ENCODE data around the gene ACTR5.
A peak's percentile ranks its signal among the peaks of the same experiment; 100 is the strongest.

ACTR5 gene

DNA sequence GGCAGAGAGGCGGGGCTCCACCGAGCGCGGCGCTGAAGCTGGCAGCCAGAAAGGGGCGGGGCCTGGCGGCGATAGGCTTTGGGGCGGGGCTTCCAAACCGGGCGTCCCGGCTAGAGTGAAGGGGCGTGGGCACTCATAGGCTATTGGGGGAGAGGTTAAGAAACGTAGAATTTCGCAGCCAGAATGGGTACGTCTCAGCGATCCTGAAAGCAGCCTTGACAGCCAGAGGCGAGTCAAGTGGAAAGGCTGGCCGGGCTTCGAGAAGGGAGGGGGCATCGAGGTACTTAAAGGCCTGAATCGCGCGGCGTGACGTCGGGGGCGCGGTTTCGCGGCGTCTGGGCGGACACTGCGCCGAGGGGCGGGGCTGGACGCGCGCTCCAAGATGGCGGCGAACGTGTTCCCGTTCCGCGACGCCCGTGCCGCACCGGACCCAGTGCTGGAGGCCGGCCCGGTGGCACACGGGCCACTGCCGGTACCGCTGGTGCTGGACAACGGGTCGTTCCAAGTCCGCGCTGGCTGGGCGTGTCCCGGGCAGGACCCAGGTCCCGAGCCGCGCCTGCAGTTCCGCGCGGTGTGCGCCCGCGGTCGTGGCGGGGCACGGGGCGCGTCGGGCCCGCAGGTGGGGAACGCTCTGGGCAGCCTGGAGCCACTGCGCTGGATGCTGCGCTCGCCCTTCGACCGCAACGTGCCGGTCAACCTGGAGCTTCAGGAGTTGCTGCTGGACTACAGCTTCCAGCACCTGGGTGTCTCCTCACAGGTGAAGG, at the start of gene ACTR5:
ACTR5 (plus strand) TSS at position 364 of the 764 bp plus-strand sequence; CDS start at position 383, 19 bp downstream.
- peak; percentile 94 for DNase-seq (ENCODE audit: low spot score)

DNA sequence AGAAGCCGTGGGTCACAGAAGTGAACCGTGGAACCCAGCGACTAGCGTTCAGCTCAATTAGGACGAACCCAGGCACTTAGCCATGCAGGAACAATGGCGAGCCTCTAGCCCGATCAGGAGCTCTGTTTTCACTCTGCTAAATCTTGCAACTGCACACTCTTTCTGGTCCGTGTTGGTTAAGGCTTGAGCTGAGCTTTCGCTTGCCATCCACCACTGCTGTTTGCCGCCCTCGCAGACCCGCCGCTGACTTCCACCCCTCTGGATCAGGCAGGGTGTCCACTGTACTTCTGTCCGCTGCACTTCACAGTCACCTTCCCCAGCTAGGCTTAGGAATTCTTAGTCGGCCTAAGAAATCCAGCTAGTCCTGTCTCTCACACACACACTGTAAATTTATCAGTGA, 49.7 kb upstream of the ACTR5 start:
- no peak for DNase-seq (ENCODE audit: low spot score)

GRCh38 chr20:38700141-38700540, 48.1 kb upstream of the ACTR5 start:
- no peak for DNase-seq (ENCODE audit: low spot score)

DNA sequence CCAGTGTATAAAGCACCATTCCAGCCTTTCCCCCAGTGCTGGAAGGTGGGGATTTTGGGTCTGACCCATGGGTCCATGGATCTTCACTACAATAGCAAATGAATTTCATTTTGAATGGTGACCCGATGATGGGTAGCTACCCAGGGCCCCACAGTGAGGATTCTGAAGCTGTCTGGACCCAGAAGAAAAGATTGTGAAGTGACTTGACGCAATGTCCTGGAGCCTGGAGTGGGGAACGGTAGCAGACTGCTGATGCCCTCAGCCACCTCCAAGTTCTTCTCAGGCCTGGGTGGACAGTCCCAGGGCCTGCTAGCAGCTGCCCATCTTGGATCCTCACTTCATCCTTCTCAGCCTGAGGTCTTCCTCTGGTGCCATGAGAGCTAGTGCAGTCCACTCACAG, 47.3 kb upstream of the ACTR5 start:
- no peak for DNase-seq (ENCODE audit: low spot score)

DNA sequence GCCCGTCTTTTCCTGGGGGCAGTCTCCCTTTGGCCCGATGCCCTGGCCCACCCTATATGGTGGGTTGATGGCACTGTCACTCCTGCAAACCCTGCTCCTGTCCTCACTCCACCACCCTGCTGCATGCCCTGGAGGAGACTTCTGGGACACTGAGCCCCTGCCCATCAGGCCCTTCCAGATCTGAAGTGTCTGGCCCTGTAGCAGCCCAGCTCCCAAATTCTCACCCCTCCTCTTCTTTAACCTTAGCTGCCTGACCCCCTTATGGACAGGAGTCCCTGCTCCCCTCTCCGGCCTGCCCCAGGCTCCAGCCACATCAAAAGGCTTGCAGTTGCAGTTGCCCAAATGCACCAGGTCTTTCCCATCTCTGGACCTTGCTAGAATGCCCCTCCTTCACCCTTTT, 44.7 kb upstream of the ACTR5 start:
- no peak for DNase-seq (ENCODE audit: low spot score)

GRCh38 chr20:38704136-38704535, 44.1 kb upstream of the ACTR5 start:
- DNase-seq (ENCODE audit: low spot score) = no peak

DNA sequence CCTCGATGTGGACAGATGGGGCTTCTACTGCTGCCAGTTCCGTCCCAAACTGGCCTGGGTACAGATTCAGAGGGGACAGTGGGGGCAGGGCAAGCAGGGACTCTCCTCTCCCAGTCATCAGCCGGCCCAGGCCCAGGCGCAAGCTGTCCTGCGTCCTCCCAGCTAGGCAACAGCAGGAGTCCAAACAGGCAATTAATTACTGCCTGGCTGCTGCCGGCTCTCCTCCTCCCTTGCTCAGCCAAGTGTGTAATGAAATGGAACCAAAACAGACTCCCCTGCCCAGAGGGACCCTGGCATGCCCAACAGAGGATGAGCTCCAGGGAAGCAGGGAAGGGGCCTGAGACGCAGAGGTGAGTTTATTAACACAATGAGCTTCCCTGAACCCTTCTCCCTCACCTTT, 41.8 kb upstream of the ACTR5 start:
- no peak for DNase-seq (ENCODE audit: low spot score)

- no peak for DNase-seq (ENCODE audit: low spot score)
Observed at GRCh38 chr20:38714308-38714707, 34.0 kb upstream of the ACTR5 start.

- no peak for DNase-seq (ENCODE audit: low spot score)
Observed at GRCh38 chr20:38715646-38716045, 32.6 kb upstream of the ACTR5 start.

DNA sequence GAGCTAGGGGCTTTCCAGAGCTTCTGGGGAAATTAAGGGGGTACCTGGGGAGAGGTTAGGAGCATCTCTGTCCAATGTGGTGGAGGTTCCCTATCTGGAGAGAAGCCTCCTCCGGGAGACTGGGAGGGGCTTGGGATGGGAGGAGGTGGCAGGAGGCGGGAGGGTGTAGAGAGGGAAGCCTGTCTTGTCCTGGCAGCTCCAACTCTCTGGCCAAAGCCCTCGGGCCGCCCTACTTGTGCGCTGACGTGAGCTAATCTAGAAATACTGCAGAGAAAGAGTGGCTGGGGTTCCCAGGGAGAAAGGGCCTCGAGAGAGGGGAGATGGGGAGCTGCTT, 25.6 kb upstream of the ACTR5 start:
- DNase-seq (ENCODE audit: low spot score) = no peak

DNA sequence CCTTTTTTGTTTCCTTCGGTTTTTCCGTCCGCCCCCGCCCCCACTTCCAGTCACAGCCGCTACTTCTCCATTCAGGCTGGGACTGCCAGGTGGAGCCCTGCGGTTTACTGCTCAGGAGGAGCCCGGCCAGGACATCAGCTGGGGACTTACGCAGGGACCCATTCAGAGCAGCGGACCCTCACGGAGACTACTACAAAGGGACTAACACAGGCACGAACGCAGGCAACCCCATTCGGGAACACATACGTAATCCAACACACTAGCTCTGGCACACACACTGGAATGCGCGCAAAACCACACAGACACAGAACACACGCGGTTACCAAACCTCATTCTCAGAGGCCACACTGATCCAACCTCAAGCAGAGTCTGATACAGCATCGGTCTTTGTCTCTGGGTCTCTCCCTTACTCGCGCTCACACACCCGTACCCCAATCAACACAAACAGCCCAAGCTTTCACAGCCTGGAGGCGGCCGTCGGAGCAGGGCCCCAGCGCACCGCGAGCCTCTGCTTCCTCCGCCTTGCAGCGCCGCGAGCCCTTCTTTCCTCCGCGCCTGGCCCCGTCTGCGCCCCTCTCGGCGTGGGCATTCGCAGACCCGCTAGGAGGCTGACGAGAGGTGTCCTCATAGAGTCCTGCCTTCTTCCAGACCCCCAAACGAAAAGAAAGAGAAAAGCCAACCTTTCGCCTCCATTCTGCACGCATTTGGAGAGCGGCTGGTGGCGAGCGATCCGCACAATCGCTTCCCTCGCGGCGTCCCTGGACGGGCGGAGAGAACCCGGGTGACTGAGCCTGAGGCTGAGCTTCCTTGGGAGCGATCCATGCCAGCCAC, 25.0 kb upstream of the ACTR5 start:
- DNase-seq (ENCODE audit: low spot score) = no peak

- DNase-seq (ENCODE audit: low spot score) = no peak
Observed at GRCh38 chr20:38723848-38724625, 24.2 kb upstream of the ACTR5 start, which contains the start of gene SLC32A1. SLC32A1 (plus strand) TSS chr20:38724486; CDS start chr20:38724725, 239 bp downstream.

DNA sequence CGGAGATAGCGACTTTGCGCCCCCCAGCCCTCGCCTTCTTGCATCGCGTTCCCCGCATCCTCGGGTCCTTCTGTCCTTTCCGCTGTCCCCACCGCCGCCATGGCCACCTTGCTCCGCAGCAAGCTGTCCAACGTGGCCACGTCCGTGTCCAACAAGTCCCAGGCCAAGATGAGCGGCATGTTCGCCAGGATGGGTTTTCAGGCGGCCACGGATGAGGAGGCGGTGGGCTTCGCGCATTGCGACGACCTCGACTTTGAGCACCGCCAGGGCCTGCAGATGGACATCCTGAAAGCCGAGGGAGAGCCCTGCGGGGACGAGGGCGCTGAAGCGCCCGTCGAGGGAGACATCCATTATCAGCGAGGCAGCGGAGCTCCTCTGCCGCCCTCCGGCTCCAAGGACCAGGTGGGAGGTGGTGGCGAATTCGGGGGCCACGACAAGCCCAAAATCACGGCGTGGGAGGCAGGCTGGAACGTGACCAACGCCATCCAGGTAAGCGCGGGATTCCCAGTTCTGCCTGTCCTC, 23.6 kb upstream of the ACTR5 start:
- no peak for DNase-seq (ENCODE audit: low spot score)

- DNase-seq (ENCODE audit: low spot score) = no peak
Observed at GRCh38 chr20:38725148-38725901, 22.9 kb upstream of the ACTR5 start.

DNA sequence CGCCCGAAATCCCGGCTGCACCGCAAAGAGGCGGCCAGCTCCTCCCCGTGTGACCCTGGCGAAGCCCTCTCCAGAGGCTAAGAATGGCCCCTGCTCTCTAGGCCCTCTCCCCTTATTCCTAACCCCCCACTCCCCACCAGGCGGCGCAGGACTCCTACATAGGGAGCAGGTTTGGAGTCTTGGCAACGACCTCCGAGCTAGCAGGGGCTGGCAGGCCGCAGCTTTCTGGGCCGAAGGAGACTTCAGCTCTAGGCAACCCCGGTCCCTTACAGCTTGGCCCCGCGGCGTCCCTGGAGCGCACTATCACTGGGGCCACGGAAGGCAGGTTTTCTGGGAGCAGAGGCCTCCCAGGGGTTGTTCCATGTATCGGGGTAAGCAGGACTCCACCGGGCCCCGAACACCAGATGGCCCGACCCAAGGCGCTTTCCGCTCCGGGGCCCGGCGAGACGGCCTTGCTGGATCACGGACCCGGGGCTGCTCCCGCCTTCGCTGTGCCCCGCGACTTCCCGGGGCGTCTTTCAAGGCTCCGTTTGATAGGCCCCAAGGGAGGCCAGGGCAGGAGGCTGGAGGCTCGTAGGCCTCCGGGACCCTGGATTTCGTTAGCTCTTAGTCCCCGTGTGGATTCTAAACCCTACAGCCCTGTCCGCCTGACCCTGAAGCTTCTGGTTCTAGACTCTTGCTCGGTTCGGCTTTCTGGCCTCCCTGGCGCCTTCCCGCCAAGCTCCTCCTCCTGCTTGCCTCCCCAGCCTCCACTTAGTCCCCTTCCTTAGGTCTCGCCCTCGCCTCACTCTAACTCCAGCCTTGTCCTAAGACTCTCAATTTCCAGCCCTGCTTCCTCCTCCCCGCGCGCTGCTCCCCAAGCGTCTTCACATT, 22.1 kb upstream of the ACTR5 start:
- DNase-seq (ENCODE audit: low spot score) = no peak

DNA sequence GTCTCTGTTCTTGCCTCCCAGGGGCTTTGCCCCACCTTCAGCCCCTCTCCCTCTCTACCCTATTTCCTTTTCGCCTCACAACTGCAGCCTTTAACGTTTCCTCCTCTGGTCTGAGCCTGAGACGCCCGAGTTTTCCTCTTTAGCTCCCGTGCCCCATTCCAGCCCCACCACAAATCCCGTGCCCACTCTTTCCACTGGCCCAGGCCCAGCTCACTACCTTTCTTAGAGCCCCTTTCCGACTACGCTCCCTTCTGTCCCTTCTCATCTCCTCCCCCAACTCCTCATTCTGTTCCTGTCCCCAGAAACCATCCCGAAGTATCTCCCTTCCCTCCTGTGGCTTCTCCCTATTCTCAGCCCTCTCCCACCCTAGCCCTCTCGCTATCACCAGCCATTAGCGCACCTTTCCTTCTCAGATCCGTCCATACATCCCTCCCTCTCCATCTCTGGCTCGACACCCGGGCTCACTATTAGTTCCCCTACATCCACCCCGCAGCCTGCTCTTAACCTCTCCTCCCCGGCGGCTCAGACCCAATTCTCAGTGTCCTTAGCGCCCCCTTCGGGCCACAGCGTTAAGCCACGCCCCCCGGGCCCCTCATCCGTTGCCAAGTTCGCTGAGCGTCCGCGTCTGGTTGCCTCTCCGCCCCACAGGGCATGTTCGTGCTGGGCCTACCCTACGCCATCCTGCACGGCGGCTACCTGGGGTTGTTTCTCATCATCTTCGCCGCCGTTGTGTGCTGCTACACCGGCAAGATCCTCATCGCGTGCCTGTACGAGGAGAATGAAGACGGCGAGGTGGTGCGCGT, 21.3 kb upstream of the ACTR5 start:
- DNase-seq (ENCODE audit: low spot score) = peak; percentile 51

GRCh38 chr20:38727607-38728190, 20.6 kb upstream of the ACTR5 start:
- DNase-seq (ENCODE audit: low spot score) = no peak

DNA sequence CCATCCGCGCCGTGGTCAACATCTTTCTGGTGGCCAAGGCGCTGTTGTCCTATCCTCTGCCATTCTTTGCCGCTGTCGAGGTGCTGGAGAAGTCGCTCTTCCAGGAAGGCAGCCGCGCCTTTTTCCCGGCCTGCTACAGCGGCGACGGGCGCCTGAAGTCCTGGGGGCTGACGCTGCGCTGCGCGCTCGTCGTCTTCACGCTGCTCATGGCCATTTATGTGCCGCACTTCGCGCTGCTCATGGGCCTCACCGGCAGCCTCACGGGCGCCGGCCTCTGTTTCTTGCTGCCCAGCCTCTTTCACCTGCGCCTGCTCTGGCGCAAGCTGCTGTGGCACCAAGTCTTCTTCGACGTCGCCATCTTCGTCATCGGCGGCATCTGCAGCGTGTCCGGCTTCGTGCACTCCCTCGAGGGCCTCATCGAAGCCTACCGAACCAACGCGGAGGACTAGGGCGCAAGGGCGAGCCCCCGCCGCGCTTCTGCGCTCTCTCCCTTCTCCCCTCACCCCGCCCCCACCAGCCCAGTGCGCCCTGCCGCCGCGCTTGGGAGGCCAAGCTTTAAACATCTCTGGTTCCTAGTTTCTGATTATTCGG, 20.0 kb upstream of the ACTR5 start:
- no peak for DNase-seq (ENCODE audit: low spot score)

All from hematopoietic multipotent progenitor cell treated with erythropoietin and hydrocortisone succinate and interleukin-3 and kit ligand, for 15 days (in vitro differentiated cells).